ENCODE measurements around the gene CD164.

Gene CD164

GRCh38 chr6:109316909-109317308 lies 65.4 kb downstream of the CD164 start:
- TF ChIP-seq CTCF (IDR thresholded peaks at IDR 0.05): no peak
